Neuron (in vitro differentiated cells): ENCODE data around the gene SUPT7L.

Experiments used
- H2AFZ ChIP-seq: one replicate; pipeline ENCODE4 v1.6.1; 2013; ENCODE audit warnings: low read depth, mild to moderate bottlenecking, inconsistent platforms, low read length, moderate library complexity
- H3K27me3 ChIP-seq: one replicate; pipeline ENCODE4 v1.6.1; 2013; ENCODE audit warnings: low read length; ENCODE audit not compliant: insufficient read depth
- H3K36me3 ChIP-seq: one replicate; pipeline ENCODE4 v1.6.1; 2013; ENCODE audit warnings: low read length; ENCODE audit not compliant: insufficient read depth
- H3K4me1 ChIP-seq: one replicate; pipeline ENCODE4 v1.6.1; 2013; ENCODE audit warnings: low read length; ENCODE audit not compliant: insufficient read depth
- H3K4me3 ChIP-seq: 2 replicates; pipeline ENCODE4 v1.5.1; 2013; ENCODE audit warnings: mild to moderate bottlenecking, low read length, moderate library complexity
- H3K9me3 ChIP-seq: one replicate; pipeline ENCODE4 v1.6.1; 2013; ENCODE audit warnings: low read length

SUPT7L gene

GRCh38 chr2:27624943-27625342 is 38.5 kb downstream of the SUPT7L start:
- Histone ChIP-seq H3K27me3 (no peaks in the 10 kb centered on the region), H3K9me3 (no peaks in the 10 kb centered on the region), H3K4me1 (peaks cover 41% of the 10 kb centered on the region), H3K4me3 (no peak overlapping the region), H2AFZ (no peak overlapping the region), H3K36me3 (peaks cover 51% of the 10 kb centered on the region)

GRCh38 chr2:27622921-27623384 is 40.5 kb downstream of the SUPT7L start:
- H3K9me3 ChIP-seq: no peaks in the 10 kb centered on the region
- H3K4me1 ChIP-seq: peaks cover 30% of the 10 kb centered on the region
- H3K36me3 ChIP-seq: peaks cover 65% of the 10 kb centered on the region

GRCh38 chr2:27621524-27621923 is 41.9 kb downstream of the SUPT7L start:
- Histone ChIP-seq H3K4me3 (no peak overlapping the region), H3K9me3 (no peaks in the 10 kb centered on the region), H3K4me1 (peaks cover 22% of the 10 kb centered on the region), H2AFZ (no peak overlapping the region), H3K27me3 (no peaks in the 10 kb centered on the region), H3K36me3 (peaks cover 79% of the 10 kb centered on the region)

More at GRCh38 chr2:27622921-27623384, 40.5 kb downstream of the SUPT7L start:
- H3K27me3 ChIP-seq: no peaks in the 10 kb centered on the region
- H2AFZ ChIP-seq: no peak overlapping the region
- no peak overlapping the region for H3K4me3 ChIP-seq

GRCh38 chr2:27615316-27615715 is 48.1 kb downstream of the SUPT7L start:
- Histone ChIP-seq H3K36me3 (peaks cover 69% of the 10 kb centered on the region), H3K4me3 (no peak overlapping the region), H3K4me1 (no peaks in the 10 kb centered on the region), H3K9me3 (no peaks in the 10 kb centered on the region), H2AFZ (no peak overlapping the region), H3K27me3 (no peaks in the 10 kb centered on the region)

GRCh38 chr2:27613985-27614384 is 49.4 kb downstream of the SUPT7L start:
- no peaks in the 10 kb centered on the region for H3K4me1 ChIP-seq
- no peaks in the 10 kb centered on the region for H3K27me3 ChIP-seq
- no peak overlapping the region for H3K4me3 ChIP-seq
- no peak overlapping the region for H2AFZ ChIP-seq
- peaks cover 69% of the 10 kb centered on the region for H3K36me3 ChIP-seq
- no peaks in the 10 kb centered on the region for H3K9me3 ChIP-seq

- Histone ChIP-seq H3K4me1 (no peaks in the 10 kb centered on the region), H3K9me3 (no peaks in the 10 kb centered on the region), H3K4me3 (no peak overlapping the region), H2AFZ (no peak overlapping the region), H3K27me3 (no peaks in the 10 kb centered on the region), H3K36me3 (peaks cover 75% of the 10 kb centered on the region)
Measured at GRCh38 chr2:27606611-27607010, 56.8 kb downstream of the SUPT7L start.
